HG02759 (cell line): ENCODE data around the gene ARL9.

Experiments
- ATAC-seq: cut with Tn5 transposase; IDR thresholded peaks from one replicate; pipeline ENCODE4 v1.9.1; 2021; ENCODE audit warnings: mild to moderate bottlenecking, moderate library complexity; ENCODE audit not compliant: unreplicated experiment

ARL9 gene

GRCh38 chr4:56531149-56531770, 25.7 kb downstream of the ARL9 start:
- ATAC-seq = no peak

- ATAC-seq = no peak
Observed at GRCh38 chr4:56531823-56532222, 26.2 kb downstream of the ARL9 start.

GRCh38 chr4:56532239-56532638, 26.6 kb downstream of the ARL9 start:
- no peak for ATAC-seq

GRCh38 chr4:56535915-56536314, 30.3 kb downstream of the ARL9 start:
- ATAC-seq = no peak

GRCh38 chr4:56537147-56537546, 31.6 kb downstream of the ARL9 start:
- ATAC-seq = no peak

GRCh38 chr4:56540826-56541225, 35.2 kb downstream of the ARL9 start:
- no peak for ATAC-seq

GRCh38 chr4:56544573-56545131, 39.1 kb downstream of the ARL9 start:
- ATAC-seq = peak; percentile 100

GRCh38 chr4:56550642-56551041, 45.1 kb downstream of the ARL9 start:
- no peak for ATAC-seq

- ATAC-seq = no peak
Observed at GRCh38 chr4:56551516-56551915, 45.9 kb downstream of the ARL9 start.

- ATAC-seq = no peak
Observed at GRCh38 chr4:56552273-56552672, 46.7 kb downstream of the ARL9 start.

GRCh38 chr4:56570041-56570440, 64.5 kb downstream of the ARL9 start:
- no peak for ATAC-seq
